Thyroid gland (tissue), 4 donors: ENCODE measurements around the gene ACP4. TPM values are rescaled to one million over a fixed set of nuclear protein-coding genes. Genes with fewer than 3 reads are reported as not detected.
"Not testable (repeated sequence)": the region's sequence is repeated elsewhere in the genome, so short reads cannot be mapped to it uniquely, and the experiment has no call there.

Experiments
- DNase-seq, 2 donors: peaks; one replicate each; pipeline ENCODE4 v3.0.0-alpha.2; 2019
- H3K27ac ChIP-seq, 3 donors: fragments of 200-600 bp; sonication (generic); 1 replicate in 2 of 3; 2 replicates in 1 of 3; pipeline ENCODE4 v1.5.1; 2016 to 2019; ENCODE audit warnings: mild to moderate bottlenecking in 1 of 3, moderate library complexity in 1 of 3
- H3K27me3 ChIP-seq: fragments of 200-600 bp; sonication (generic); one replicate; pipeline ENCODE4 v1.5.1; 2019
- H3K36me3 ChIP-seq, 2 donors: fragments of 200-600 bp; sonication (generic); one replicate each; pipeline ENCODE4 v1.5.1; 2016 to 2019
- H3K4me1 ChIP-seq, 2 donors: fragments of 200-600 bp; sonication (generic); one replicate each; pipeline ENCODE4 v1.5.1; 2017 to 2019
- H3K4me3 ChIP-seq, 3 donors: fragments of 200-600 bp; sonication (generic); replicated peaks in 1 of 3; 1 replicate in 2 of 3; 2 replicates in 1 of 3; pipeline ENCODE4 v1.5.1; 2016; ENCODE audit warnings: mild to moderate bottlenecking in 1 of 3
- H3K9me3 ChIP-seq: fragments of 200-600 bp; sonication (generic); one replicate; pipeline ENCODE4 v1.5.1; 2017
- POLR2A ChIP-seq, 2 donors: fragments of 450-650 bp; IDR thresholded peaks; one replicate each; pipeline ENCODE4 v1.6.1; 2017; ENCODE audit warnings: antibody characterized with exemption in 2 of 2, mild to moderate bottlenecking in 2 of 2, moderate library complexity in 1 of 2
- WGBS, 2 donors: methylation state at CpG; one replicate each; pipeline ENCODE4 v1.1.5; 2017; 5-methylcytosine and 5-hydroxymethylcytosine counted together
- intact Hi-C: fragments of 100-400 bp; cut with DNase I; formaldehyde crosslinking; loops from one replicate; pipeline ENCODE4 v1.15.1; 2023
- total RNA-seq, 4 donors: library from RNA; depleted of rRNA; stranded (reverse); fragments of >200 nt; gene quantifications; one replicate each; pipeline ENCODE4 v1.2.3, GENCODE V29; 2016
- TF ChIP-seq, protein P1 (sequence below), 6 experiments: fragments of 200-600 bp in 3 of 6; fragments of 450-650 bp in 3 of 6; sonication (generic) in 3 of 6; IDR thresholded peaks; one replicate each; pipeline ENCODE4 v1.5.1; 2016 to 2019; ENCODE audit warnings: antibody characterized with exemption in 6 of 6, mild to moderate bottlenecking in 2 of 6, inconsistent platforms in 1 of 6, moderate library complexity in 1 of 6

Gene ACP4
- total RNA-seq, result not detected

- H3K9me3 ChIP-seq, result no peaks in the 10 kb centered on the region
- DNase-seq, result no peak
- WGBS, 2 donors, result 92 to 93% methylated on average over 3 to 5 of the region's 15 CpGs
- no peak within 1 kb of the TSS for H3K4me3 ChIP-seq
- no peaks in the 10 kb centered on the region for H3K36me3 ChIP-seq
- intact Hi-C loops, result no loop called here
- peaks cover 0 to 4% of the 10 kb centered on the region in 2 donors for H3K4me1 ChIP-seq
- TF ChIP-seq, protein P1, sequence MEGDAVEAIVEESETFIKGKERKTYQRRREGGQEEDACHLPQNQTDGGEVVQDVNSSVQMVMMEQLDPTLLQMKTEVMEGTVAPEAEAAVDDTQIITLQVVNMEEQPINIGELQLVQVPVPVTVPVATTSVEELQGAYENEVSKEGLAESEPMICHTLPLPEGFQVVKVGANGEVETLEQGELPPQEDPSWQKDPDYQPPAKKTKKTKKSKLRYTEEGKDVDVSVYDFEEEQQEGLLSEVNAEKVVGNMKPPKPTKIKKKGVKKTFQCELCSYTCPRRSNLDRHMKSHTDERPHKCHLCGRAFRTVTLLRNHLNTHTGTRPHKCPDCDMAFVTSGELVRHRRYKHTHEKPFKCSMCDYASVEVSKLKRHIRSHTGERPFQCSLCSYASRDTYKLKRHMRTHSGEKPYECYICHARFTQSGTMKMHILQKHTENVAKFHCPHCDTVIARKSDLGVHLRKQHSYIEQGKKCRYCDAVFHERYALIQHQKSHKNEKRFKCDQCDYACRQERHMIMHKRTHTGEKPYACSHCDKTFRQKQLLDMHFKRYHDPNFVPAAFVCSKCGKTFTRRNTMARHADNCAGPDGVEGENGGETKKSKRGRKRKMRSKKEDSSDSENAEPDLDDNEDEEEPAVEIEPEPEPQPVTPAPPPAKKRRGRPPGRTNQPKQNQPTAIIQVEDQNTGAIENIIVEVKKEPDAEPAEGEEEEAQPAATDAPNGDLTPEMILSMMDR (IDR thresholded peaks at IDR 0.05), result no peak
- TF ChIP-seq POLR2A (IDR thresholded peaks at IDR 0.05), result no peak
- H3K27me3 ChIP-seq, result no peaks in the 10 kb centered on the region
- H3K27ac ChIP-seq, result no peak within 1 kb of the TSS
Measured at GRCh38 chr19:50790396-50790795, at the start of gene ACP4. Gene ACP4 (plus strand): TSS chr19:50790415. CDS start chr19:50790415, 0 bp downstream.

GRCh38 chr19:50741179-50741933 is 48.9 kb upstream of the ACP4 start:
- no peak overlapping the region for H3K4me3 ChIP-seq
- no peaks in the 10 kb centered on the region for H3K36me3 ChIP-seq
- H3K27me3 ChIP-seq, result no peaks in the 10 kb centered on the region
- H3K4me1 ChIP-seq, result no peaks in the 10 kb centered on the region
- no peak overlapping the region for H3K27ac ChIP-seq
- DNase-seq, result no peak
- intact Hi-C loops, result no loop called here
- 65 to 70% methylated on average over 18 of the region's 18 CpGs for WGBS, 2 donors
- H3K9me3 ChIP-seq, result no peaks in the 10 kb centered on the region
- TF ChIP-seq POLR2A (IDR thresholded peaks at IDR 0.05), result no peak
- TF ChIP-seq, protein P1 (IDR thresholded peaks at IDR 0.05), result no peak

GRCh38 chr19:50743537-50743936 is 46.7 kb upstream of the ACP4 start:
- Histone ChIP-seq H3K27me3 (no peaks in the 10 kb centered on the region), H3K4me3 (no peak overlapping the region), H3K9me3 (no peaks in the 10 kb centered on the region), H3K4me1 (no peaks in the 10 kb centered on the region), H3K27ac (no peak overlapping the region), H3K36me3 (no peaks in the 10 kb centered on the region)
- DNase-seq, result no peak
- intact Hi-C loops, result no loop called here
- no peak for TF ChIP-seq POLR2A (IDR thresholded peaks at IDR 0.05)
- TF ChIP-seq, protein P1 (IDR thresholded peaks at IDR 0.05), result no peak
- WGBS, 2 donors, result 86 to 93% methylated on average over 6 of the region's 6 CpGs

GRCh38 chr19:50745221-50745620 is 45.0 kb upstream of the ACP4 start:
- TF ChIP-seq, protein P1 (IDR thresholded peaks at IDR 0.05), result no peak
- TF ChIP-seq POLR2A (IDR thresholded peaks at IDR 0.05), result no peak
- Histone ChIP-seq H3K9me3 (no peaks in the 10 kb centered on the region), H3K27me3 (no peaks in the 10 kb centered on the region), H3K36me3 (no peaks in the 10 kb centered on the region), H3K4me1 (no peaks in the 10 kb centered on the region), H3K27ac (no peak overlapping the region), H3K4me3 (no peak overlapping the region)
- intact Hi-C loops, result no loop called here
- no peak for DNase-seq
- WGBS, 2 donors, result 75% methylated on average over 10 of the region's 10 CpGs

DNA sequence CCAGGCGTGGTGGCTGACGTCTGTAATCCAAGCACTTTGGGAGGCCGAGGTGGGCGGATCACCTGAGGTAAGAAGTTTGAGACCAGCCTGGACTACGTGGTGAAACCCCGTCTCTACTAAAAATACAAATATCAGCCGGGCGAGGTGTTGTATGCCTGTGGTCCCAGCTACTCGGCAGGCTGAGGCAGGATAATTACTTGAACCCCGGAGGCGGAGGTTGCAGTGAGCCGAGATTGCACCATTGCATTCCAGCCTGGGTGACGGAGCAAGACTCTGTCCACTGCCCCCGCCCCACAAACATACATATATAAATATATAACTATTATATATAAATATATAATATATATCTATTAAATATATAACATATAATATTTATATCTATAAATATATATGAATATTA is 43.1 kb upstream of the ACP4 start:
- H3K9me3 ChIP-seq, H3K4me3 ChIP-seq, H3K27ac ChIP-seq, H3K27me3 ChIP-seq, H3K4me1 ChIP-seq, H3K36me3 ChIP-seq, intact Hi-C loops, DNase-seq: not testable (repeated sequence)
- WGBS, 2 donors, result 87% methylated on average over 14 of the region's 14 CpGs
